ENCODE results near the gene WDR70. TPM values are rescaled to one million over a fixed set of nuclear protein-coding genes. Genes with fewer than 3 reads are reported as not detected.
"Not testable (repeated sequence)": the region's sequence is repeated elsewhere in the genome, so short reads cannot be mapped to it uniquely, and the experiment has no call there.

WDR70 gene
- total RNA-seq, 1 donor from 2014 or later: 43.0 TPM

GRCh38 chr5:37412515-37412914 is 33.4 kb downstream of the WDR70 start:
- TF ChIP-seq, protein P1, sequence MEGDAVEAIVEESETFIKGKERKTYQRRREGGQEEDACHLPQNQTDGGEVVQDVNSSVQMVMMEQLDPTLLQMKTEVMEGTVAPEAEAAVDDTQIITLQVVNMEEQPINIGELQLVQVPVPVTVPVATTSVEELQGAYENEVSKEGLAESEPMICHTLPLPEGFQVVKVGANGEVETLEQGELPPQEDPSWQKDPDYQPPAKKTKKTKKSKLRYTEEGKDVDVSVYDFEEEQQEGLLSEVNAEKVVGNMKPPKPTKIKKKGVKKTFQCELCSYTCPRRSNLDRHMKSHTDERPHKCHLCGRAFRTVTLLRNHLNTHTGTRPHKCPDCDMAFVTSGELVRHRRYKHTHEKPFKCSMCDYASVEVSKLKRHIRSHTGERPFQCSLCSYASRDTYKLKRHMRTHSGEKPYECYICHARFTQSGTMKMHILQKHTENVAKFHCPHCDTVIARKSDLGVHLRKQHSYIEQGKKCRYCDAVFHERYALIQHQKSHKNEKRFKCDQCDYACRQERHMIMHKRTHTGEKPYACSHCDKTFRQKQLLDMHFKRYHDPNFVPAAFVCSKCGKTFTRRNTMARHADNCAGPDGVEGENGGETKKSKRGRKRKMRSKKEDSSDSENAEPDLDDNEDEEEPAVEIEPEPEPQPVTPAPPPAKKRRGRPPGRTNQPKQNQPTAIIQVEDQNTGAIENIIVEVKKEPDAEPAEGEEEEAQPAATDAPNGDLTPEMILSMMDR (IDR thresholded peaks at IDR 0.05; ENCODE audit: unreplicated experiment): no peak
- H3K27ac Mint-ChIP-seq: no peak overlapping the region
- no peaks in the 10 kb centered on the region for H3K4me1 Mint-ChIP-seq (ENCODE audit: low read depth)
- H3K27me3 Mint-ChIP-seq: no peaks in the 10 kb centered on the region
- H3K9me3 Mint-ChIP-seq (ENCODE audit: low read depth): no peaks in the 10 kb centered on the region
- peaks cover 5% of the 10 kb centered on the region for H3K36me3 Mint-ChIP-seq (ENCODE audit: insufficient read depth)
- no peak overlapping the region for H3K4me3 Mint-ChIP-seq (ENCODE audit: low read depth)
- no peak for DNase-seq (ENCODE audit: low spot score, unreplicated experiment)

DNA sequence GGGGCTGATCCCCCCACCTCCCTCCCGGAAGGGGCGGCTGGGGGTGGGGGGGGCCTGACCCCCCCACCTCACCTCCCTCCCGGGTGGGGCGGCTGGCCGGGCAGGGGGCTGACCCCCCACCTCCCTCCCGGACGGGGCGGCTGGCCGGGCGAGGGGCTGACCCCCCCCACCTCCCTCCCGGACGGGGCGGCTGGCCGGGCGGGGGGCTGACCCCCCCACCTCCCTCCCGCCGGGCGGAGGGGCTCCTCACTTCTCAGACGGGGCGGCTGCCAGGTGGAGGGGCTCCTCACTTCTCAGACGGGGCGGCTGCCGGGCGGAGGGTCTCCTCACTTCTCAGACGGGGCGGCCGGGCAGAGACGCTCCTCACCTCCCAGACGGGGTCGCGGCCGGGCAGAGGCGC is 36.3 kb downstream of the WDR70 start:
- DNase-seq (ENCODE audit: low spot score, unreplicated experiment); H3K9me3 Mint-ChIP-seq (ENCODE audit: low read depth); H3K4me1 Mint-ChIP-seq (ENCODE audit: low read depth); H3K27me3 Mint-ChIP-seq; H3K4me3 Mint-ChIP-seq (ENCODE audit: low read depth); H3K27ac Mint-ChIP-seq: not testable (repeated sequence)
- H3K36me3 Mint-ChIP-seq (ENCODE audit: insufficient read depth): peaks cover 15% of the 10 kb centered on the region

DNA sequence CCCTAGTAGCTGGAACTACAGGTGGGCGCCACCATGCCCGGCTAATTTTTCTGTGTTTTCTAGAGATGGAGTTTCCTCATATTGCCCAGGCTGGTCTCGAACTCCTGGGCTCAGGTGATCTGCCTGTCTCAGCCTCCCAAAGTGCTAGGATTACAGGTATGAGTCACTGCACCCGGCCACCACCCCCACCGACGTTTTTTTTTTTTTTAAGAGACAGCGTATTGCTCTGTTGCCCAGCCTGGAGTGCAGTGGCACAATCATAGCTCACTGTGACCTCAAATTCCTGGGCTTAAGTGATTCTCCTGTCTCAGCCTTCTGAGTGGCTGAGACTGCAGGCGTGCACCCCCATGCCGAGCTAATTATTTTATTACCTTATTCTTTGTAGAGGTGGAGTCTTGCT is 38.2 kb downstream of the WDR70 start:
- TF ChIP-seq, protein P1 (IDR thresholded peaks at IDR 0.05; ENCODE audit: unreplicated experiment): no peak
- Mint-ChIP-seq H3K4me3 (ENCODE audit: low read depth) (no peak overlapping the region), H3K27me3 (no peaks in the 10 kb centered on the region), H3K27ac (no peak overlapping the region), H3K4me1 (ENCODE audit: low read depth) (no peaks in the 10 kb centered on the region), H3K9me3 (ENCODE audit: low read depth) (no peaks in the 10 kb centered on the region), H3K36me3 (ENCODE audit: insufficient read depth) (peaks cover 17% of the 10 kb centered on the region)
- no peak for DNase-seq (ENCODE audit: low spot score, unreplicated experiment)

GRCh38 chr5:37424441-37424840 is 45.3 kb downstream of the WDR70 start:
- Mint-ChIP-seq H3K27ac (no peak overlapping the region), H3K4me1 (ENCODE audit: low read depth) (no peaks in the 10 kb centered on the region), H3K9me3 (ENCODE audit: low read depth) (no peaks in the 10 kb centered on the region), H3K27me3 (no peaks in the 10 kb centered on the region), H3K4me3 (ENCODE audit: low read depth) (no peak overlapping the region), H3K36me3 (ENCODE audit: insufficient read depth) (peaks cover 12% of the 10 kb centered on the region)
- TF ChIP-seq, protein P1 (IDR thresholded peaks at IDR 0.05; ENCODE audit: unreplicated experiment): no peak
- DNase-seq (ENCODE audit: low spot score, unreplicated experiment): no peak

- H3K4me1 Mint-ChIP-seq (ENCODE audit: low read depth): no peaks in the 10 kb centered on the region
- H3K9me3 Mint-ChIP-seq (ENCODE audit: low read depth): no peaks in the 10 kb centered on the region
- no peak overlapping the region for H3K4me3 Mint-ChIP-seq (ENCODE audit: low read depth)
- no peak overlapping the region for H3K27ac Mint-ChIP-seq
- no peak for DNase-seq (ENCODE audit: low spot score, unreplicated experiment)
- no peaks in the 10 kb centered on the region for H3K27me3 Mint-ChIP-seq
- peaks cover 13% of the 10 kb centered on the region for H3K36me3 Mint-ChIP-seq (ENCODE audit: insufficient read depth)
- TF ChIP-seq, protein P1 (IDR thresholded peaks at IDR 0.05; ENCODE audit: unreplicated experiment): no peak
These were observed 48.9 kb downstream of the WDR70 start for GRCh38 chr5:37428044-37428443.

DNA sequence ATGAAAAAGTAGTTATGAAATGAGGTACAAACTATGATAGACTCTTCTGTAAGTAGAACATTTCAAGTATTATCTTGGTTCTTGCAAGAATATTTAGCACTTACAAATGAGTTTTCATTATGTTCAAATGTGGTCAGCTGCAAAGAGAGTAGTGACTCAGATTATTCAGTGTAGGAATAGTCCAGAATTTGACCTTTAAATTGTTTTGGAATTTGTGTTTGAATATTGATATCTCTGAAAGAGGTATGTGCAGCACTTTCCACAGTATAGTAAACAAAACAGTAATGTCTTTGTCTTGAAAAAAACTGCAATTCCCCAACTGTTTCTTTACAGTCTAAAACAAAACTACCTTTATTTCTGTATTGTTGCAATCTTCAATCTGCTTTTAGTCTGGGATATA is 56.1 kb downstream of the WDR70 start:
- Mint-ChIP-seq H3K27me3 (no peaks in the 10 kb centered on the region), H3K36me3 (ENCODE audit: insufficient read depth) (peaks cover 7% of the 10 kb centered on the region), H3K27ac (no peak overlapping the region), H3K9me3 (ENCODE audit: low read depth) (no peaks in the 10 kb centered on the region), H3K4me1 (ENCODE audit: low read depth) (peaks cover 6% of the 10 kb centered on the region), H3K4me3 (ENCODE audit: low read depth) (no peak overlapping the region)
- DNase-seq (ENCODE audit: low spot score, unreplicated experiment): no peak
- TF ChIP-seq, protein P1 (IDR thresholded peaks at IDR 0.05; ENCODE audit: unreplicated experiment): no peak
